ENCODE measurements around the gene FBXW5. TPM values are rescaled to one million over a fixed set of nuclear protein-coding genes. Genes with fewer than 3 reads are reported as not detected.

The FBXW5 gene
- polyA plus RNA-seq, 3 donors: 85.3 to 117 (median 92.7) TPM

DNA sequence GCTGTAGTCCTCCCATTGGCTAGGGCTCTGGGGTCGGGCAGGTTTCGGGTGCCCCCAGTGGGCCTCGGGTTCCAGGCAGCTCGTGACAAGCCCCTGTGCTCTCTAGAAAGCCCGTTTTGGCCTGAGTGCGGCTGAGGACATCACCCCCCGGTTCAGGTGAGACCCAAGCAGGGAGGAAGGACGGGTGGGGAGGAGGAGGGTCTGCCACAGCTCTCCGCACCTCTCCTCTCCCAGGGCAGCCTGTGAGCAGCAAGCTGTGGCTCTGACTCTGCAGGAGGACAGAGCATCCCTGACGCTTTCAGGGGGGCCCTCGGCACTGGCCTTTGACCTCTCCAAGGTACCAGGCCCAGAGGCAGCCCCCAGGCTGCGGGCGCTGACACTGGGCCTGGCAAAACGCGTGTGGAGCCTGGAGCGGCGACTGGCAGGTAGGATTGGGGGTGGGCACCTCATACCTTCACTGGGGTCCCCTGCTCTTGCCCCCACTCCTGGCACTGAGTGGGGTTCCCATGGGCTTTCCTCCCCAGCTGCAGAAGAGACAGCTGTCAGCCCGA lies 48.4 kb upstream of the FBXW5 start:
- H3K4me2 ChIP-seq (replicated peaks; ENCODE audit: extremely low read depth, low read length, poor library complexity, severe bottlenecking): peak overlapping the region; percentile 97
- H3K4me3 ChIP-seq (replicated peaks in 1 of 3; ENCODE audit: low read depth in 2 of 3, low read length in 3 of 3): peak overlapping the region; percentile 67 to 88 (median 85)
- Mint-ChIP-seq H3K27ac (peak overlapping the region in 6 of 7 donors; percentile 23 to 86 (median 69)), H3K9me3 (peaks cover 0 to 17% (median 3%) of the 10 kb centered on the region in 7 donors), H3K27me3 (ENCODE audit: low read depth in 3 of 3) (peaks cover 27 to 55% (median 51%) of the 10 kb centered on the region in 3 donors), H3K4me1 (peaks cover 46% of the 10 kb centered on the region), H3K4me3 (peak overlapping the region; percentile 81 to 89), H3K36me3 (peaks cover 10% of the 10 kb centered on the region in 2 donors)
- H3K79me2 ChIP-seq (ENCODE audit: insufficient read depth, low read length): peaks cover 20% of the 10 kb centered on the region
- H3K9ac ChIP-seq (ENCODE audit: insufficient read depth, low read length, poor library complexity, severe bottlenecking): peak overlapping the region; percentile 73
- peak overlapping the region; percentile 14 to 79 for H3K27ac ChIP-seq (ENCODE audit: low read depth in 1 of 2, low read length in 2 of 2)
- H3K27me3 ChIP-seq (ENCODE audit: control insufficient read depth in 2 of 2, insufficient read depth in 2 of 2, low read length in 2 of 2): peaks cover 0 to 44% of the 10 kb centered on the region in 2 donors
- peaks cover 30% of the 10 kb centered on the region for H4K20me1 ChIP-seq (ENCODE audit: insufficient read depth, low read length)
- peaks cover 47 to 64% of the 10 kb centered on the region in 2 donors for H3K4me1 ChIP-seq (ENCODE audit: control insufficient read depth in 1 of 2, insufficient read depth in 2 of 2, low read length in 2 of 2)
- H2AFZ ChIP-seq (ENCODE audit: insufficient read depth, low read depth, low read length, poor library complexity, severe bottlenecking): peak overlapping the region; percentile 79
- intact Hi-C loops (cut with micrococcal nuclease): loop anchor here (2.0 to 5.0 kb wide), 2 partner anchors 39 to 202 kb away; partner anchors contain the start of genes FUT7 (in 1 of the 2) and TMEM141 (in 1 of the 2)
- TF ChIP-seq, protein P1, sequence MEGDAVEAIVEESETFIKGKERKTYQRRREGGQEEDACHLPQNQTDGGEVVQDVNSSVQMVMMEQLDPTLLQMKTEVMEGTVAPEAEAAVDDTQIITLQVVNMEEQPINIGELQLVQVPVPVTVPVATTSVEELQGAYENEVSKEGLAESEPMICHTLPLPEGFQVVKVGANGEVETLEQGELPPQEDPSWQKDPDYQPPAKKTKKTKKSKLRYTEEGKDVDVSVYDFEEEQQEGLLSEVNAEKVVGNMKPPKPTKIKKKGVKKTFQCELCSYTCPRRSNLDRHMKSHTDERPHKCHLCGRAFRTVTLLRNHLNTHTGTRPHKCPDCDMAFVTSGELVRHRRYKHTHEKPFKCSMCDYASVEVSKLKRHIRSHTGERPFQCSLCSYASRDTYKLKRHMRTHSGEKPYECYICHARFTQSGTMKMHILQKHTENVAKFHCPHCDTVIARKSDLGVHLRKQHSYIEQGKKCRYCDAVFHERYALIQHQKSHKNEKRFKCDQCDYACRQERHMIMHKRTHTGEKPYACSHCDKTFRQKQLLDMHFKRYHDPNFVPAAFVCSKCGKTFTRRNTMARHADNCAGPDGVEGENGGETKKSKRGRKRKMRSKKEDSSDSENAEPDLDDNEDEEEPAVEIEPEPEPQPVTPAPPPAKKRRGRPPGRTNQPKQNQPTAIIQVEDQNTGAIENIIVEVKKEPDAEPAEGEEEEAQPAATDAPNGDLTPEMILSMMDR (IDR thresholded peaks at IDR 0.05): no peak
- H3K36me3 ChIP-seq (replicated peaks in 1 of 2; ENCODE audit: control insufficient read depth in 1 of 2, insufficient read depth in 2 of 2, low read length in 2 of 2): peaks cover 6 to 9% of the 10 kb centered on the region in 2 donors
- no peak for DNase-seq
- no peaks in the 10 kb centered on the region for H3K9me3 ChIP-seq (replicated peaks in 1 of 2; ENCODE audit: control insufficient read depth in 1 of 2, insufficient read depth in 1 of 2, low read length in 2 of 2)
- 70% methylated on average over 10 of the region's 18 CpGs for WGBS (ENCODE audit: insufficient coverage)

DNA sequence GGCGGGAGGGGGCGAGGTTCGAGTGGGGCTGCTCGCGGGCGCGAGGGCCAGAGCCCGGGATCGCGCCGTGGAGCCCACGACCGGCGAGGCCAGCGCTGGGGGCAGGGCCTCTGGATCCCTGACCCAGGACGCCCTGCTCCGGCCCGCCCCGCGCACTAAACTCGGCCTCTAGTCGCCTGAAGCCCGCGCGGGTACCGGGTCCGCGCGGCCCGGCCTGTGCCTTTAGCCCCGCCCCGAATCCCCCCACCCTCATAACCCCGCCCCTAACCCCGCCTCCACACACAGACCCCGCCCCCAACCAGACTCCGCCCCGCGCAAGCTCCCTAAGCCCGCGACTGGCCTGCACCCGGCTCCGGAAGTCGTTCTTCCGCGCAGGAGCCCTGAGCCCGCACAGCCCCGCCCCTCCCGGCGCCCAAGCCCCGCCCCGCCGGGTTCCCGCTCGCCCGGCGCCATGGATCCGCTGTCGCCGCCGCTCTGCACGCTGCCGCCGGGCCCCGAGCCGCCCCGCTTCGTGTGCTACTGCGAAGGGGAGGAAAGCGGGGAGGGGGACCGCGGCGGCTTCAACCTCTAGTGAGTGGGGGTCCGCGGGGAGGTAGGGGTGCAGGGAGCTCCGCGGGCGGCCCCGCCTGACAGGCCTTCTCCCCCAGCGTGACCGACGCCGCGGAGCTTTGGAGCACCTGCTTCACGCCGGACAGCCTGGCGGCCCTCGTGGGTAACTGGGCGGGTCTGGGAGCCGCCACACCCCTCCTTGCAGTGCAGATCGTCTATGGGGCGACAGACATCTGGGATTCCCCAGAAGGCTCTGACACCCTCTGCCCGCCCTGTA lies 47.7 kb upstream of the FBXW5 start, which contains the start of gene PAXX:
Gene PAXX (plus strand): TSS at position 430 of the 826 bp plus-strand sequence. CDS start 22 bp downstream, at position 452.
- Histone ChIP-seq H3K9ac (ENCODE audit: insufficient read depth, low read length, poor library complexity, severe bottlenecking) (peak within 1 kb of the TSS; percentile 73), H3K27ac (ENCODE audit: low read depth in 1 of 2, low read length in 2 of 2) (peak within 1 kb of the TSS; percentile 64 to 79), H3K27me3 (ENCODE audit: control insufficient read depth in 2 of 2, insufficient read depth in 2 of 2, low read length in 2 of 2) (peaks cover 0 to 38% of the 10 kb centered on the region in 2 donors), H3K36me3 (replicated peaks in 1 of 2; ENCODE audit: control insufficient read depth in 1 of 2, insufficient read depth in 2 of 2, low read length in 2 of 2) (peaks cover 6 to 9% of the 10 kb centered on the region in 2 donors), H4K20me1 (ENCODE audit: insufficient read depth, low read length) (peaks cover 30% of the 10 kb centered on the region), H3K4me3 (replicated peaks in 1 of 3; ENCODE audit: low read depth in 2 of 3, low read length in 3 of 3) (peak within 1 kb of the TSS; percentile 67 to 88 (median 85)), H3K4me2 (replicated peaks; ENCODE audit: extremely low read depth, low read length, poor library complexity, severe bottlenecking) (peak within 1 kb of the TSS; percentile 97), H2AFZ (ENCODE audit: insufficient read depth, low read depth, low read length, poor library complexity, severe bottlenecking) (peak within 1 kb of the TSS; percentile 79), H3K79me2 (ENCODE audit: insufficient read depth, low read length) (peaks cover 20% of the 10 kb centered on the region), H3K4me1 (ENCODE audit: control insufficient read depth in 1 of 2, insufficient read depth in 2 of 2, low read length in 2 of 2) (peaks cover 40 to 57% of the 10 kb centered on the region in 2 donors), H3K9me3 (replicated peaks in 1 of 2; ENCODE audit: control insufficient read depth in 1 of 2, insufficient read depth in 1 of 2, low read length in 2 of 2) (no peaks in the 10 kb centered on the region)
- WGBS (ENCODE audit: insufficient coverage): under 1% methylated on average over 84 of the region's 92 CpGs
- Mint-ChIP-seq H3K4me1 (peaks cover 40% of the 10 kb centered on the region), H3K27ac (peak within 1 kb of the TSS; percentile 79 to 93 (median 89)), H3K36me3 (peaks cover 10% of the 10 kb centered on the region in 2 donors), H3K4me3 (peak within 1 kb of the TSS; percentile 81 to 89), H3K9me3 (peaks cover 0 to 17% (median 0%) of the 10 kb centered on the region in 7 donors), H3K27me3 (ENCODE audit: low read depth in 3 of 3) (peaks cover 29 to 55% (median 53%) of the 10 kb centered on the region in 3 donors)
- DNase-seq: peak; percentile 84 to 88 (median 84)
- intact Hi-C loops (cut with micrococcal nuclease): loop anchor here (2.0 to 5.0 kb wide), 2 partner anchors 40 to 201 kb away; partner anchors contain the start of genes FUT7 (in 1 of the 2) and TMEM141 (in 1 of the 2)
- TF ChIP-seq, protein P1 (IDR thresholded peaks at IDR 0.05): no peak
